ENCODE results near the gene JAM3.

DNA sequence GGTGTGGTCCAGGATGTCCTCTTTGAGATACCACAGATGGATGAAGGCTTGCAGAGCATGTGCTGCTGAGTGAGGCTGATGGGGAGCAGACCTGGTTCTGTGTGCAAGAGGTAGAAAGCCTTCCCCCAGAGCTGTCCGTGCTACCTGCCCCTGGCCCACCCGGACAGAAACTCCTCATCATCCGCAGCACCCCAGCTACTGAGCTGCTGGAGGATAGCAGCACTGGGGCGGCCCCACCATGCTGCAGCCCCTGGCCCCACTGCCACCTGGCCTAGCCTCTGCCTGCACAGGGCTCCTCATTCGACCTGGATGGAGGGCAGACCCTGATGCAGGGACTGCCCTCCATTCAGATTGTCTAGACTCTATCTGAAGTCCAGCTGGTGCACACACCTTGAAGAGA is 104.4 kb downstream of the JAM3 start:
- TF ChIP-seq EZH2 (IDR thresholded peaks at IDR 0.05) (no peak), POLR2AphosphoS5 (IDR thresholded peaks at IDR 0.05; ENCODE audit: borderline replicate concordance, low read depth, low read length) (no peak)

Data from SK-N-MC (cell line).